HepG2 (cell line): ENCODE measurements around the gene RERE. TPM values are rescaled to one million over a fixed set of nuclear protein-coding genes. Genes with fewer than 3 reads are reported as not detected.
A peak's percentile ranks its signal among the peaks of the same experiment; 100 is the strongest.

Experiments
- AFF4 ChIP-seq: sonication (generic); formaldehyde crosslinking; IDR thresholded peaks from 2 replicates; pipeline ENCODE4 v1.4.0; 2020; ENCODE audit warnings: missing genetic modification reagents
- DDIT3 ChIP-seq: sonication (generic); formaldehyde crosslinking; IDR thresholded peaks from 2 replicates; pipeline ENCODE4 v1.4.0; 2020; ENCODE audit warnings: mild to moderate bottlenecking, missing genetic modification reagents
- ELF4 ChIP-seq: sonication (generic); formaldehyde crosslinking; IDR thresholded peaks from 2 replicates; pipeline ENCODE4 v1.5.0; 2020; ENCODE audit warnings: missing genetic modification reagents, mild to moderate bottlenecking, moderate library complexity, borderline replicate concordance
- FOSL2 ChIP-seq: sonication (generic); formaldehyde crosslinking; IDR thresholded peaks from 2 replicates; pipeline ENCODE4 v1.4.0; 2020; ENCODE audit warnings: missing genetic modification reagents
- GTF2F1 ChIP-seq: fragments of 150-350 bp; IDR thresholded peaks from 2 replicates; pipeline ENCODE4 v1.6.1; 2014; ENCODE audit warnings: low read length
- HDAC1 ChIP-seq: sonication (generic); formaldehyde crosslinking; IDR thresholded peaks from 2 replicates; pipeline ENCODE4 v1.5.1; 2020; ENCODE audit warnings: mild to moderate bottlenecking, missing genetic modification reagents
- KDM5A ChIP-seq: fragments of 200-600 bp; sonication (generic); IDR thresholded peaks from 2 replicates; pipeline ENCODE4 v1.7.0; 2018; ENCODE audit warnings: antibody characterized with exemption, mild to moderate bottlenecking, low read length, borderline replicate concordance
- KDM6A ChIP-seq: IDR thresholded peaks from 2 replicates; pipeline ENCODE4 v1.6.1; 2016; ENCODE audit warnings: low read depth
- MEIS2 ChIP-seq: sonication (generic); formaldehyde crosslinking; IDR thresholded peaks from 2 replicates; pipeline ENCODE4 v1.9.0; 2021; ENCODE audit warnings: mild to moderate bottlenecking, missing genetic modification reagents
- NCOA2 ChIP-seq: sonication (generic); formaldehyde crosslinking; IDR thresholded peaks from 2 replicates; pipeline ENCODE4 v1.8.0; 2022; ENCODE audit warnings: inconsistent platforms
- NFAT5 ChIP-seq: sonication (generic); formaldehyde crosslinking; IDR thresholded peaks from 2 replicates; pipeline ENCODE4 v1.4.0; 2020; ENCODE audit warnings: missing genetic modification reagents
- NFKB2 ChIP-seq: sonication (generic); formaldehyde crosslinking; IDR thresholded peaks from 2 replicates; pipeline ENCODE4 v1.4.0; 2020; ENCODE audit warnings: missing genetic modification reagents, borderline replicate concordance
- THYN1 ChIP-seq: sonication (generic); formaldehyde crosslinking; IDR thresholded peaks from 2 replicates; pipeline ENCODE4 v1.8.1; 2023; ENCODE audit warnings: low read depth, mild to moderate bottlenecking, moderate library complexity, missing genetic modification reagents, borderline replicate concordance
- ZMYM4 ChIP-seq: sonication (generic); formaldehyde crosslinking; IDR thresholded peaks from 2 replicates; pipeline ENCODE4 v1.8.1; 2023; ENCODE audit warnings: mild to moderate bottlenecking, missing genetic modification reagents
- ZNF790 ChIP-seq: sonication (generic); formaldehyde crosslinking; IDR thresholded peaks from 2 replicates; pipeline ENCODE4 v1.8.0; 2022; ENCODE audit warnings: missing genetic modification reagents, mild to moderate bottlenecking, borderline replicate concordance
- ZZZ3 ChIP-seq: sonication (generic); formaldehyde crosslinking; IDR thresholded peaks from 2 replicates; pipeline ENCODE4 v1.4.0; 2020; ENCODE audit warnings: missing genetic modification reagents, mild to moderate bottlenecking, borderline replicate concordance
- polyA plus RNA-seq, 8 experiments: library from polyadenylated mRNA; depleted of rRNA in 3 of 8; stranded (reverse) in 7 of 8; unstranded in 1 of 8; fragments of >200 nt; fragmentation: Illumina TruSeq in 4 of 8; extraction: Trizol in 4 of 8; gene quantifications; 2 replicates each; pipeline versions ENCODE4 v1.2.1 to v1.2.3, GENCODE V29; 2011 to 2016; ENCODE audit warnings: low read depth in 4 of 8, missing spikeins in 1 of 8, mixed read lengths in 1 of 8; ENCODE audit not compliant: insufficient read depth in 1 of 8
- total RNA-seq, 5 experiments: library from RNA; depleted of rRNA; stranded (reverse); fragments of >200 nt; fragmentation: Illumina TruSeq; extraction: Trizol; gene quantifications; 2 replicates each; pipeline ENCODE4 v1.2.3, GENCODE V29; 2016; ENCODE audit warnings: low read depth in 1 of 5
- TF ChIP-seq, protein P1 (sequence below): sonication (generic); formaldehyde crosslinking; IDR thresholded peaks from 2 replicates; pipeline ENCODE4 v1.5.1; 2020; ENCODE audit warnings: missing genetic modification reagents, mild to moderate bottlenecking, borderline replicate concordance

RERE gene
- total and polyA plus RNA-seq, 2 of the 13 experiments (the other 11 are each of a cell fraction or from before 2014, with no cell fraction given), result 18.3 to 21.9 TPM

DNA sequence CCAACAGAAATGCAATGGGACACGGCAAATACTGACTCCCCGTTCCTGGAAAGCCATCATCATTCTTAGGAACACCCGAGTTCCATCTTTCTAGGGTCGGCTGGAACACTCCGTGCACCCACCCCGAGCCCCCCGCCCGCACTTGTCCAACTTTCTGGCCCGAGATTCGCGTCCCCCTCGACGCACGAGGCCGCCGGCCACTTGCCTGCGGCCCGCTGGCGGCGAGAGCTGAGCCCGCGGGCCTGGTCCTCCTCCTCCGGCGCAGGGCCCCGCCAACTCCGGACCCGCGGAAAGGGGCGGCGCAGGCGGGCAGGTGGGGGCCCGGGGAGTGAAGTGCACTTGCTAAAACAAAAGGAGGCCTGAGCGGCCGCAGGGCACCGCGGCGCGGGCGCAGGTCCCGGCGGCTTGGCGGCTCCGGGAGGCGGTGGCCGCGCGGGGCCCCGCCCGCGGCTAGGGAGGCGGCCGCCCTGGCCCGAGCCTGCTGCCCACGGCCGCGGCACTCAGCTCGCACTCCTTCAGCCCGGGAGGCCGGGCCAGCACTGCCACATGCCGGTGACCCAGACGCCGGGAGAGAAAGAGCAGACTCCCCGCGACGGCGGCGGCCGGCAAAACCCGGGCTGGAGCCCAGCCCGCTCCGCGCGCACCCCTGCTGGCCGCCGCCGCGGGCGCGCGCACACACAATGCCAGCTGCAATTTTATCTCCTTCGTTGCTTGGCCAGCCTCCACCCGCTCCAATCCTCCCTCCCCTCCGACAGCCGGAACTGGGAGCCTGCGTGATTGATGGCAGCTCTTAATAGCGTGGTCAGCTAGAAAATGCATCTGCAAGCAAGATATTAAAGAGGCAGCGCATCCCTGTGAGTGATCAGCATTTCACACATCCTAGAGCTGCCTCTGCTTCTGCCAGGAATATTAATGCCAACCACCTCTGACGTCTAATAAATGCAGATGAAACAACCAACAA, 114.3 kb downstream of the RERE start (continued):
- TF ChIP-seq NFAT5, result 0 out of 2 replicates have a peak, but pooled peaks have one; percentile 33
- no peak for TF ChIP-seq GTF2F1
- TF ChIP-seq KDM5A, result peak; percentile 46; the same call in 1 of the 2 replicates
- peak; percentile 41; the same call in 1 of the 2 replicates for TF ChIP-seq AFF4 (CRISPR knock-in tag)
- no peak; the same call in 1 of the 2 replicates for TF ChIP-seq ZNF790 (CRISPR knock-in tag)
- TF ChIP-seq NCOA2 (CRISPR knock-in tag), result peak; percentile 53
- TF ChIP-seq KDM6A (CRISPR knock-in tag), result 0 out of 2 replicates have a peak, but pooled peaks have one; percentile 10
- TF ChIP-seq DDIT3 (CRISPR knock-in tag), result no peak
- peak; percentile 23; the same call in 1 of the 2 replicates for TF ChIP-seq FOSL2 (CRISPR knock-in tag)
- TF ChIP-seq HDAC1 (CRISPR knock-in tag), result peak; percentile 55; the same call in 1 of the 2 replicates
- TF ChIP-seq ZMYM4 (CRISPR knock-in tag), result peak; percentile 75; the same call in 1 of the 2 replicates
- TF ChIP-seq ZZZ3 (CRISPR knock-in tag), result no peak
- no peak for TF ChIP-seq ELF4 (CRISPR knock-in tag)
- peak; percentile 81; the same call in 1 of the 2 replicates for TF ChIP-seq MEIS2 (CRISPR knock-in tag)
- TF ChIP-seq NFKB2 (CRISPR knock-in tag), result peak; percentile 67; the same call in 1 of the 2 replicates
- TF ChIP-seq, protein P1, sequence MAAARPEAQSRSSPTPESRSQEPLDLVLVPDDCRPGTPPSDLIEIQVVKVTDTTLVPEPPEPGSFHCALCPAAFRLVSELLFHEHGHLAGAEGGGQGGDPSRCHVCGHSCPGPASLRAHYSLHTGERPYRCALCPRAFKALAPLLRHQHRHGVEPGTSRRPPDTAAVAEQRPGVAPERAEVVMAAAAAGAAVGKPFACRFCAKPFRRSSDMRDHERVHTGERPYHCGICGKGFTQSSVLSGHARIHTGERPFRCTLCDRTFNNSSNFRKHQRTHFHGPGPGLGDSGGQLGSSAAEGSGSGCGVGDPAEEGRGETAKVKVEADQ (CRISPR knock-in tag), result peak; percentile 28; the same call in 1 of the 2 replicates
- no peak for TF ChIP-seq THYN1 (CRISPR knock-in tag)
